Calu3 (cell line): ENCODE data around the gene CXXC4. TPM values are rescaled to one million over a fixed set of nuclear protein-coding genes. Genes with fewer than 3 reads are reported as not detected.

Experiments
- BruUV-seq: library from RNA; stranded (reverse); fragments of 400-500 nt; replicated peaks from 2 replicates; lab custom pipeline; 2021; lab: Mats Ljungman, UMichigan
- CTCF ChIA-PET: fragments of 300-600 bp; sonication (Branson Sonifier 250); formaldehyde crosslinking; loops from one replicate; lab custom pipeline; 2022; ENCODE audit warnings: antibody characterized with exemption; lab: Charles Lee
- DNase-seq: peaks from one replicate; pipeline ENCODE4 v3.0.0; 2022
- H3K27ac Mint-ChIP-seq: one replicate; pipeline ENCODE4 v1.8.0; 2022; ENCODE audit warnings: mixed read lengths; ENCODE audit not compliant: unreplicated experiment
- H3K27me3 Mint-ChIP-seq: one replicate; pipeline ENCODE4 v1.8.0; 2022; ENCODE audit warnings: mixed read lengths; ENCODE audit not compliant: unreplicated experiment
- H3K36me3 Mint-ChIP-seq: one replicate; pipeline ENCODE4 v1.8.0; 2022; ENCODE audit warnings: mild to moderate bottlenecking, moderate library complexity, mixed read lengths; ENCODE audit not compliant: insufficient read depth, unreplicated experiment
- H3K4me1 Mint-ChIP-seq: one replicate; pipeline ENCODE4 v1.8.0; 2022; ENCODE audit warnings: mild to moderate bottlenecking, low read depth, mixed read lengths; ENCODE audit not compliant: unreplicated experiment
- H3K4me3 Mint-ChIP-seq: one replicate; pipeline ENCODE4 v1.8.0; 2022; ENCODE audit warnings: mild to moderate bottlenecking, low read depth, moderate library complexity, mixed read lengths; ENCODE audit not compliant: unreplicated experiment
- H3K9me3 Mint-ChIP-seq: one replicate; pipeline ENCODE4 v1.8.0; 2022; ENCODE audit warnings: low read depth, mixed read lengths; ENCODE audit not compliant: unreplicated experiment
- CTCF ChIP-seq: fragments of 200-600 bp; IDR thresholded peaks from one replicate; pipeline ENCODE4 v1.8.0; 2022; ENCODE audit warnings: antibody characterized with exemption; ENCODE audit not compliant: unreplicated experiment
- intact Hi-C: fragments of 100-400 bp; cut with micrococcal nuclease; formaldehyde crosslinking; loops from one replicate; pipeline ENCODE4 v1.10.0; 2022; ENCODE audit not compliant: unreplicated experiment
- total RNA-seq: library from RNA; stranded (reverse); gene quantifications from 2 replicates; pipeline ENCODE4 v1.2.3, GENCODE V29; 2022

Gene CXXC4
- total RNA-seq, 1 experiment from 2014 or later, result 0.66 TPM

GRCh38 chr4:104493081-104493831 is 1.4 kb downstream of the CXXC4 start:
- intact Hi-C loops, result no loop called here
- no peak for TF ChIP-seq CTCF
- Mint-ChIP-seq H3K9me3 (no peaks in the 10 kb centered on the region), H3K27ac (peak overlapping the region; percentile 27), H3K4me1 (peaks cover 14% of the 10 kb centered on the region), H3K27me3 (no peaks in the 10 kb centered on the region), H3K36me3 (peaks cover 37% of the 10 kb centered on the region), H3K4me3 (no peak overlapping the region)
- CTCF ChIA-PET, result no interaction called here
- no TSS peak for BruUV-seq
- DNase-seq, result no peak

- Mint-ChIP-seq H3K4me3 (peak overlapping the region; percentile 75), H3K36me3 (peaks cover 37% of the 10 kb centered on the region), H3K27me3 (no peaks in the 10 kb centered on the region), H3K27ac (peak overlapping the region; percentile 27), H3K4me1 (peaks cover 14% of the 10 kb centered on the region), H3K9me3 (no peaks in the 10 kb centered on the region)
- DNase-seq, result no peak
- BruUV-seq, result no TSS peak
- no peak for TF ChIP-seq CTCF
- CTCF ChIA-PET, result interaction anchor here (0.6 to 0.7 kb wide), 2 partner anchors 209 to 315 kb away, joined by 3 read pairs; no protein-coding TSS in a partner anchor
- intact Hi-C loops, result no loop called here
Observed at GRCh38 chr4:104492183-104492771, 2.4 kb downstream of the CXXC4 start.

- intact Hi-C loops, result no loop called here
- Mint-ChIP-seq H3K27me3 (no peaks in the 10 kb centered on the region), H3K36me3 (peaks cover 37% of the 10 kb centered on the region), H3K27ac (peak overlapping the region; percentile 27), H3K9me3 (no peaks in the 10 kb centered on the region), H3K4me3 (peak overlapping the region; percentile 75), H3K4me1 (peaks cover 14% of the 10 kb centered on the region)
- TF ChIP-seq CTCF, result no peak
- CTCF ChIA-PET, result interaction anchor here (0.6 to 0.7 kb wide), 2 partner anchors 210 to 314 kb away, joined by 3 read pairs; no protein-coding TSS in a partner anchor
- BruUV-seq, result no TSS peak
- DNase-seq, result peak; percentile 44
Observed at GRCh38 chr4:104491481-104492182, 3.1 kb downstream of the CXXC4 start.

GRCh38 chr4:104490770-104491480 is 3.8 kb downstream of the CXXC4 start:
- DNase-seq, result peak; percentile 71
- Mint-ChIP-seq H3K36me3 (peaks cover 37% of the 10 kb centered on the region), H3K27me3 (no peaks in the 10 kb centered on the region), H3K4me3 (peak overlapping the region; percentile 75), H3K9me3 (no peaks in the 10 kb centered on the region), H3K27ac (peak overlapping the region; percentile 30), H3K4me1 (peaks cover 14% of the 10 kb centered on the region)
- CTCF ChIA-PET, result interaction anchor here (0.6 kb wide), 2 partner anchors 102 to 960 kb away, joined by 3 to 6 read pairs; no protein-coding TSS in a partner anchor
- TF ChIP-seq CTCF, result no peak
- intact Hi-C loops, result no loop called here
- BruUV-seq, result no TSS peak
